ENCODE results near the gene MCM5. TPM values are rescaled to one million over a fixed set of nuclear protein-coding genes. Genes with fewer than 3 reads are reported as not detected.

The MCM5 gene
- polyA plus RNA-seq, 3 donors = 23.4 to 39.8 (median 25.5) TPM

DNA sequence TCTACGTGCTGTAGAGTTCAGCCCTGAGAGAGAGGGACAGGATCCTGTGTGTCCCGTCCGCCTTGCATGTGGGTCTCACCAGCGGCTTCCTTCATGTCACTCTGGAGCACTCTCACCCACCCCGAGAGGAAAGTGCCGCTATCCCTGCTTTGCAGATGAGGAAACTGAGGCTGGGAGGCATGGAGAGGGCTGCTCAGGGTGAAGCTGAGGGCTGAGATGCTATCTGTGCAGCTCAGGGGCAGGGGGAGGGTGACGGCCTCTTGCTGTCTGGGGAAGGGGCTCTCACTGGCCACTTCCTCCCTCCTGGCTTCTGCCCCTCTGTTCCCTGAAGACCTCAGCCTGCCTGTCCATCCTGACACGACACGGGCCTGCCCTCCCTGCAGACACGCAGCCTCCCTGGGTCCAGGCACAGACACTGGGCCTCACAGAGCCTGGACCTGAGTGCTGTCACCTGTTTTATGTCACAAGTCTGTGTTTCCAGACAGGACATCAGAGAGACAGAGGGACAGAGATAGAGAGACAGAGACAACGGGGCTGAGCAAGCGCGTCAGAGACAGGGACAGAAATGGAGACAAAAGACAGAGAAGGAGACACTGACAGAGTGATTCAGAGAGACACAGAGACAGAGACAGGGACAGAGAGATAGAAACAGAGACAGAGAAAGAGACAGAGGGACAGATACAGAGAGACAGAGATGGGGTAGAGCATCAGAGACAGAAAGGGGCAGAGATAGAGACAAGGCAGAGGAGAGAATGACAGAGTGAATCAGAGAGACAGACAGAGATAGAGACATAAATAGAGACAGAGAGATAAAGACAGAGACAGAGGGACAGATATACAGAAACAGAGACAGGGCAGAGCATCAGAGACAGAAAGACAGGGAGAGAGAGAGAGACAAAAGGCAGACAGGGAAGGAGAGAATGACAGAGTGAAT lies 53.1 kb downstream of the MCM5 start:
- Histone ChIP-seq H3K4me2 (replicated peaks; ENCODE audit: extremely low read depth, low read length, poor library complexity, severe bottlenecking) (no peak overlapping the region), H3K27me3 (ENCODE audit: control insufficient read depth in 2 of 2, insufficient read depth in 2 of 2, low read length in 2 of 2) (no peaks in the 10 kb centered on the region), H3K9me3 (replicated peaks in 1 of 2; ENCODE audit: control insufficient read depth in 1 of 2, insufficient read depth in 1 of 2, low read length in 2 of 2) (no peaks in the 10 kb centered on the region), H3K79me2 (ENCODE audit: insufficient read depth, low read length) (no peaks in the 10 kb centered on the region), H2AFZ (ENCODE audit: insufficient read depth, low read depth, low read length, poor library complexity, severe bottlenecking) (no peak overlapping the region), H3K4me3 (replicated peaks in 1 of 3; ENCODE audit: low read depth in 2 of 3, low read length in 3 of 3) (no peak overlapping the region), H3K27ac (ENCODE audit: low read depth in 1 of 2, low read length in 2 of 2) (no peak overlapping the region), H3K9ac (ENCODE audit: insufficient read depth, low read length, poor library complexity, severe bottlenecking) (no peak overlapping the region), H3K36me3 (replicated peaks in 1 of 2; ENCODE audit: control insufficient read depth in 1 of 2, insufficient read depth in 2 of 2, low read length in 2 of 2) (peaks cover 0 to 9% of the 10 kb centered on the region in 2 donors), H4K20me1 (ENCODE audit: insufficient read depth, low read length) (no peaks in the 10 kb centered on the region), H3K4me1 (ENCODE audit: control insufficient read depth in 1 of 2, insufficient read depth in 2 of 2, low read length in 2 of 2) (peaks cover 0 to 3% of the 10 kb centered on the region in 2 donors)
- H3K4me3 Mint-ChIP-seq = no peak overlapping the region
- WGBS (ENCODE audit: insufficient coverage) = 89% methylated on average over 11 of the region's 13 CpGs
- TF ChIP-seq, protein P1, sequence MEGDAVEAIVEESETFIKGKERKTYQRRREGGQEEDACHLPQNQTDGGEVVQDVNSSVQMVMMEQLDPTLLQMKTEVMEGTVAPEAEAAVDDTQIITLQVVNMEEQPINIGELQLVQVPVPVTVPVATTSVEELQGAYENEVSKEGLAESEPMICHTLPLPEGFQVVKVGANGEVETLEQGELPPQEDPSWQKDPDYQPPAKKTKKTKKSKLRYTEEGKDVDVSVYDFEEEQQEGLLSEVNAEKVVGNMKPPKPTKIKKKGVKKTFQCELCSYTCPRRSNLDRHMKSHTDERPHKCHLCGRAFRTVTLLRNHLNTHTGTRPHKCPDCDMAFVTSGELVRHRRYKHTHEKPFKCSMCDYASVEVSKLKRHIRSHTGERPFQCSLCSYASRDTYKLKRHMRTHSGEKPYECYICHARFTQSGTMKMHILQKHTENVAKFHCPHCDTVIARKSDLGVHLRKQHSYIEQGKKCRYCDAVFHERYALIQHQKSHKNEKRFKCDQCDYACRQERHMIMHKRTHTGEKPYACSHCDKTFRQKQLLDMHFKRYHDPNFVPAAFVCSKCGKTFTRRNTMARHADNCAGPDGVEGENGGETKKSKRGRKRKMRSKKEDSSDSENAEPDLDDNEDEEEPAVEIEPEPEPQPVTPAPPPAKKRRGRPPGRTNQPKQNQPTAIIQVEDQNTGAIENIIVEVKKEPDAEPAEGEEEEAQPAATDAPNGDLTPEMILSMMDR (IDR thresholded peaks at IDR 0.05) = no peak
- peaks cover 13 to 19% of the 10 kb centered on the region in 2 donors for H3K36me3 Mint-ChIP-seq
- intact Hi-C loops (cut with micrococcal nuclease) = no loop called here
- H3K27ac Mint-ChIP-seq = no peak overlapping the region
- H3K27me3 Mint-ChIP-seq (ENCODE audit: low read depth in 3 of 3) = peaks cover 0 to 3% (median 0%) of the 10 kb centered on the region in 3 donors
- H3K9me3 Mint-ChIP-seq = no peaks in the 10 kb centered on the region
- peaks cover 4% of the 10 kb centered on the region for H3K4me1 Mint-ChIP-seq
- no peak for DNase-seq

DNA sequence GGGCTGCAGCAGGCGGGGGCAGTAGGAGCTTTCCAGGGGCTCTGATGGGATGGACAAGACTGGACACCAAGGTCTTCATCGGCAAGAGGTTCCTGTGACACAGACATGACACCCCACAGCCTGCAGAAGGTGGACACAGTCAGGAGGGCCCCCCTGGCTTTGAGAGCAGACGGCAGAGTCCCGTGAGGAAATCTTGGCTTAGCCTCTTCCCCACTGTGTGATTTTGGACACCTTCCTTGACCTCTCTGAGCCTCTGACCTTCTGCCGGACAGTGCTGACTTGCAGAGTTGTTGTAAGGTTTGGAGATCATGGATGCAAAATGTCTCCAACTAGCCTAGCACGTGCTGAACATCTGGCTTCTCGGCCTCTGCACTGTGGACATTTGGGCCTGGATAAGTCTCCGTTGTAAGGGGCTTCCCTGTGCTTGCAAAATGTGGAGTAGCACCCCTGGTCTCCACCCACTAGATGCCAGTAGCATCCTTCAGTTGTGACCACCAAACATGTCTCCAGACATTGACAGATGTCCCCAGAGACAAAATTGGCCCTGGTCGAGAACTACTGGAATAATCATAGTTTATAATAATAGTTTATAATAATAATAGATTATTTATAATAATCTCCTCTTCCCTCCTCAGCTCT lies 54.6 kb downstream of the MCM5 start:
- Histone ChIP-seq H3K9ac (ENCODE audit: insufficient read depth, low read length, poor library complexity, severe bottlenecking) (no peak overlapping the region), H3K27me3 (ENCODE audit: control insufficient read depth in 2 of 2, insufficient read depth in 2 of 2, low read length in 2 of 2) (no peaks in the 10 kb centered on the region), H3K27ac (ENCODE audit: low read depth in 1 of 2, low read length in 2 of 2) (no peak overlapping the region), H3K36me3 (replicated peaks in 1 of 2; ENCODE audit: control insufficient read depth in 1 of 2, insufficient read depth in 2 of 2, low read length in 2 of 2) (no peaks in the 10 kb centered on the region), H4K20me1 (ENCODE audit: insufficient read depth, low read length) (no peaks in the 10 kb centered on the region), H3K4me1 (ENCODE audit: control insufficient read depth in 1 of 2, insufficient read depth in 2 of 2, low read length in 2 of 2) (no peaks in the 10 kb centered on the region), H2AFZ (ENCODE audit: insufficient read depth, low read depth, low read length, poor library complexity, severe bottlenecking) (no peak overlapping the region), H3K4me2 (replicated peaks; ENCODE audit: extremely low read depth, low read length, poor library complexity, severe bottlenecking) (no peak overlapping the region), H3K9me3 (replicated peaks in 1 of 2; ENCODE audit: control insufficient read depth in 1 of 2, insufficient read depth in 1 of 2, low read length in 2 of 2) (no peaks in the 10 kb centered on the region), H3K4me3 (replicated peaks in 1 of 3; ENCODE audit: low read depth in 2 of 3, low read length in 3 of 3) (no peak overlapping the region), H3K79me2 (ENCODE audit: insufficient read depth, low read length) (no peaks in the 10 kb centered on the region)
- intact Hi-C loops (cut with micrococcal nuclease) = no loop called here
- Mint-ChIP-seq H3K27me3 (ENCODE audit: low read depth in 3 of 3) (peaks cover 0 to 6% (median 0%) of the 10 kb centered on the region in 3 donors), H3K4me1 (no peaks in the 10 kb centered on the region), H3K9me3 (no peaks in the 10 kb centered on the region), H3K36me3 (peaks cover 9 to 11% of the 10 kb centered on the region in 2 donors), H3K4me3 (no peak overlapping the region), H3K27ac (no peak overlapping the region)
- TF ChIP-seq, protein P1 (IDR thresholded peaks at IDR 0.05) = no peak
- no peak for DNase-seq
- WGBS (ENCODE audit: insufficient coverage) = 95% methylated on average over 4 of the region's 9 CpGs
